HepG2 (cell line): ENCODE measurements around the gene FOCAD. TPM values are rescaled to one million over a fixed set of nuclear protein-coding genes. Genes with fewer than 3 reads are reported as not detected.
A peak's percentile ranks its signal among the peaks of the same experiment; 100 is the strongest.

Source experiments
- AKAP8 ChIP-seq: sonication (generic); formaldehyde crosslinking; IDR thresholded peaks from 2 replicates; pipeline ENCODE4 v1.5.1; 2020; ENCODE audit warnings: mild to moderate bottlenecking, missing genetic modification reagents
- BCL6 ChIP-seq: IDR thresholded peaks from 2 replicates; pipeline ENCODE4 v1.6.1; 2016; ENCODE audit warnings: missing genetic modification reagents, missing compliant biosample characterization
- CCDC6 ChIP-seq: sonication (generic); formaldehyde crosslinking; IDR thresholded peaks from 2 replicates; pipeline ENCODE4 v1.8.1; 2022; ENCODE audit warnings: mild to moderate bottlenecking, missing genetic modification reagents, moderate library complexity
- EHMT2 ChIP-seq: fragments of 200-600 bp; sonication (generic); IDR thresholded peaks from 2 replicates; pipeline ENCODE4 v1.7.0; 2017; ENCODE audit warnings: antibody characterized with exemption, low read depth, low read length, borderline replicate concordance
- ELF3 ChIP-seq: IDR thresholded peaks from 2 replicates; pipeline ENCODE4 v1.6.1; 2016; ENCODE audit warnings: missing genetic modification reagents, missing compliant biosample characterization
- FOXK1 ChIP-seq: sonication (generic); formaldehyde crosslinking; IDR thresholded peaks from 2 replicates; pipeline ENCODE4 v1.4.0; 2020; ENCODE audit warnings: low read depth, missing genetic modification reagents, borderline replicate concordance
- JUN ChIP-seq: sonication (generic); formaldehyde crosslinking; IDR thresholded peaks from 2 replicates; pipeline ENCODE4 v1.4.0; 2020; ENCODE audit warnings: mild to moderate bottlenecking, missing genetic modification reagents
- MXD4 ChIP-seq: IDR thresholded peaks from 2 replicates; pipeline ENCODE4 v1.6.1; 2016; ENCODE audit warnings: mild to moderate bottlenecking, missing biosample characterization, missing genetic modification reagents
- NFKB2 ChIP-seq: sonication (generic); formaldehyde crosslinking; IDR thresholded peaks from 2 replicates; pipeline ENCODE4 v1.4.0; 2020; ENCODE audit warnings: missing genetic modification reagents, borderline replicate concordance
- SMAD3 ChIP-seq: sonication (generic); formaldehyde crosslinking; IDR thresholded peaks from 2 replicates; pipeline ENCODE4 v1.4.0; 2020; ENCODE audit warnings: missing genetic modification reagents
- SMARCE1 ChIP-seq: fragments of 450-650 bp; IDR thresholded peaks from 2 replicates; pipeline ENCODE4 v1.6.1; 2017; ENCODE audit warnings: borderline replicate concordance
- SP2 ChIP-seq: sonication (generic); formaldehyde crosslinking; IDR thresholded peaks from 2 replicates; pipeline ENCODE4 v1.5.1; 2020; ENCODE audit warnings: mild to moderate bottlenecking, missing genetic modification reagents
- SUZ12 ChIP-seq: fragments of 150-350 bp; IDR thresholded peaks from 2 replicates; pipeline ENCODE4 v1.6.1; 2014; ENCODE audit warnings: low read depth, low read length
- ZIK1 ChIP-seq: sonication (generic); formaldehyde crosslinking; IDR thresholded peaks from 2 replicates; pipeline ENCODE4 v1.5.0; 2020; ENCODE audit warnings: mild to moderate bottlenecking, low read depth, missing genetic modification reagents, borderline replicate concordance
- ZNF121 ChIP-seq: sonication (generic); formaldehyde crosslinking; IDR thresholded peaks from 2 replicates; pipeline ENCODE4 v1.5.0; 2020; ENCODE audit warnings: mild to moderate bottlenecking, missing genetic modification reagents
- ZNF253 ChIP-seq: sonication (generic); formaldehyde crosslinking; IDR thresholded peaks from 2 replicates; pipeline ENCODE4 v1.8.0; 2022; ENCODE audit warnings: mild to moderate bottlenecking, missing genetic modification reagents, borderline replicate concordance
- ZNF441 ChIP-seq: sonication (generic); formaldehyde crosslinking; IDR thresholded peaks from 2 replicates; pipeline ENCODE4 v1.7.0; 2021; ENCODE audit warnings: missing genetic modification reagents, borderline replicate concordance
- ZNF605 ChIP-seq: sonication (generic); formaldehyde crosslinking; IDR thresholded peaks from 2 replicates; pipeline ENCODE4 v1.8.0; 2022; ENCODE audit warnings: mild to moderate bottlenecking, missing genetic modification reagents
- polyA plus RNA-seq, 8 experiments: library from polyadenylated mRNA; depleted of rRNA in 3 of 8; stranded (reverse) in 7 of 8; unstranded in 1 of 8; fragments of >200 nt; fragmentation: Illumina TruSeq in 4 of 8; extraction: Trizol in 4 of 8; gene quantifications; 2 replicates each; pipeline versions ENCODE4 v1.2.1 to v1.2.3, GENCODE V29; 2011 to 2016; ENCODE audit warnings: low read depth in 4 of 8, missing spikeins in 1 of 8, mixed read lengths in 1 of 8; ENCODE audit not compliant: insufficient read depth in 1 of 8
- total RNA-seq, 5 experiments: library from RNA; depleted of rRNA; stranded (reverse); fragments of >200 nt; fragmentation: Illumina TruSeq; extraction: Trizol; gene quantifications; 2 replicates each; pipeline ENCODE4 v1.2.3, GENCODE V29; 2016; ENCODE audit warnings: low read depth in 1 of 5
- TF ChIP-seq, protein P1 (sequence below): IDR thresholded peaks from 2 replicates; pipeline ENCODE4 v1.6.1; 2018; ENCODE audit warnings: missing genetic modification reagents
- TF ChIP-seq, protein P2 (sequence below): sonication (generic); formaldehyde crosslinking; IDR thresholded peaks from 2 replicates; pipeline ENCODE4 v1.4.0; 2020; ENCODE audit warnings: missing genetic modification reagents
- TF ChIP-seq, protein P3 (sequence below): sonication (generic); formaldehyde crosslinking; IDR thresholded peaks from 2 replicates; pipeline ENCODE4 v1.4.0; 2020; ENCODE audit warnings: mild to moderate bottlenecking, missing genetic modification reagents
- TF ChIP-seq, protein P4 (sequence below): sonication (generic); formaldehyde crosslinking; IDR thresholded peaks from 2 replicates; pipeline ENCODE4 v1.5.0; 2020; ENCODE audit warnings: mild to moderate bottlenecking, missing genetic modification reagents

Gene FOCAD
- total and polyA plus RNA-seq, 2 of the 13 experiments (the other 11 are each of a cell fraction or from before 2014, with no cell fraction given) = 18.0 to 31.1 TPM

DNA sequence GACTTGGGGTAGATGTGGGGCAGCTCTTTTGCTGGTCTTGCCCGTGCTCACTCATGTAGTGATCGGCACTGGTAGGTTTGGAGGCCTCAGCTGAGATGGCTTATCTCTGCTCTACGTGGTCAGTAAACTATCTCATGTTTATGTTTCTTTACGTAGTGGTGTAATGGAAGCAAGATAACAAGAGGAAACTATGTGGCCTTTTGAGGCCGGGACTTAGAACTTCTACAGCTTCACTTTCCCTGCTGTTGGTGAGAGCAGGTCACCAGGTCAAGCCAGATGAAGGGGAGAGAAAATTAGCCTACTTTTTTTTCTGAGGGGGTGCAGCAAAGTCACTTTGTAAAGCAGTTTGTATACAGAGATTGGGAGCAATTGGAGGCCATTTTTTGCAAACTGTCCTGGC is 8.5 kb downstream of the FOCAD start (continued):
- TF ChIP-seq ZNF121 (CRISPR knock-in tag) (no peak; the same call in 1 of the 2 replicates), FOXK1 (CRISPR knock-in tag) (peak; percentile 69; the same call in 1 of the 2 replicates), EHMT2 (peak; percentile 56; the same call in 1 of the 2 replicates), SMAD3 (no peak), ELF3 (CRISPR knock-in tag) (peak; percentile 68; the same call in 1 of the 2 replicates), CCDC6 (peak; percentile 73; the same call in 1 of the 2 replicates), SUZ12 (no peak), NFKB2 (no peak), ZIK1 (CRISPR knock-in tag) (no peak), SP2 (CRISPR knock-in tag) (no peak), ZNF253 (no peak), AKAP8 (CRISPR knock-in tag) (no peak), JUN (CRISPR knock-in tag) (no peak), BCL6 (CRISPR knock-in tag) (peak; percentile 68), MXD4 (no peak), SMARCE1 (no peak), ZNF605 (CRISPR knock-in tag) (no peak), ZNF441 (no peak)
- TF ChIP-seq, protein P1, sequence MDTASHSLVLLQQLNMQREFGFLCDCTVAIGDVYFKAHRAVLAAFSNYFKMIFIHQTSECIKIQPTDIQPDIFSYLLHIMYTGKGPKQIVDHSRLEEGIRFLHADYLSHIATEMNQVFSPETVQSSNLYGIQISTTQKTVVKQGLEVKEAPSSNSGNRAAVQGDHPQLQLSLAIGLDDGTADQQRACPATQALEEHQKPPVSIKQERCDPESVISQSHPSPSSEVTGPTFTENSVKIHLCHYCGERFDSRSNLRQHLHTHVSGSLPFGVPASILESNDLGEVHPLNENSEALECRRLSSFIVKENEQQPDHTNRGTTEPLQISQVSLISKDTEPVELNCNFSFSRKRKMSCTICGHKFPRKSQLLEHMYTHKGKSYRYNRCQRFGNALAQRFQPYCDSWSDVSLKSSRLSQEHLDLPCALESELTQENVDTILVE (CRISPR knock-in tag) = no peak
- TF ChIP-seq, protein P2, sequence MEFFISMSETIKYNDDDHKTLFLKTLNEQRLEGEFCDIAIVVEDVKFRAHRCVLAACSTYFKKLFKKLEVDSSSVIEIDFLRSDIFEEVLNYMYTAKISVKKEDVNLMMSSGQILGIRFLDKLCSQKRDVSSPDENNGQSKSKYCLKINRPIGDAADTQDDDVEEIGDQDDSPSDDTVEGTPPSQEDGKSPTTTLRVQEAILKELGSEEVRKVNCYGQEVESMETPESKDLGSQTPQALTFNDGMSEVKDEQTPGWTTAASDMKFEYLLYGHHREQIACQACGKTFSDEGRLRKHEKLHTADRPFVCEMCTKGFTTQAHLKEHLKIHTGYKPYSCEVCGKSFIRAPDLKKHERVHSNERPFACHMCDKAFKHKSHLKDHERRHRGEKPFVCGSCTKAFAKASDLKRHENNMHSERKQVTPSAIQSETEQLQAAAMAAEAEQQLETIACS = no peak
- TF ChIP-seq, protein P3, sequence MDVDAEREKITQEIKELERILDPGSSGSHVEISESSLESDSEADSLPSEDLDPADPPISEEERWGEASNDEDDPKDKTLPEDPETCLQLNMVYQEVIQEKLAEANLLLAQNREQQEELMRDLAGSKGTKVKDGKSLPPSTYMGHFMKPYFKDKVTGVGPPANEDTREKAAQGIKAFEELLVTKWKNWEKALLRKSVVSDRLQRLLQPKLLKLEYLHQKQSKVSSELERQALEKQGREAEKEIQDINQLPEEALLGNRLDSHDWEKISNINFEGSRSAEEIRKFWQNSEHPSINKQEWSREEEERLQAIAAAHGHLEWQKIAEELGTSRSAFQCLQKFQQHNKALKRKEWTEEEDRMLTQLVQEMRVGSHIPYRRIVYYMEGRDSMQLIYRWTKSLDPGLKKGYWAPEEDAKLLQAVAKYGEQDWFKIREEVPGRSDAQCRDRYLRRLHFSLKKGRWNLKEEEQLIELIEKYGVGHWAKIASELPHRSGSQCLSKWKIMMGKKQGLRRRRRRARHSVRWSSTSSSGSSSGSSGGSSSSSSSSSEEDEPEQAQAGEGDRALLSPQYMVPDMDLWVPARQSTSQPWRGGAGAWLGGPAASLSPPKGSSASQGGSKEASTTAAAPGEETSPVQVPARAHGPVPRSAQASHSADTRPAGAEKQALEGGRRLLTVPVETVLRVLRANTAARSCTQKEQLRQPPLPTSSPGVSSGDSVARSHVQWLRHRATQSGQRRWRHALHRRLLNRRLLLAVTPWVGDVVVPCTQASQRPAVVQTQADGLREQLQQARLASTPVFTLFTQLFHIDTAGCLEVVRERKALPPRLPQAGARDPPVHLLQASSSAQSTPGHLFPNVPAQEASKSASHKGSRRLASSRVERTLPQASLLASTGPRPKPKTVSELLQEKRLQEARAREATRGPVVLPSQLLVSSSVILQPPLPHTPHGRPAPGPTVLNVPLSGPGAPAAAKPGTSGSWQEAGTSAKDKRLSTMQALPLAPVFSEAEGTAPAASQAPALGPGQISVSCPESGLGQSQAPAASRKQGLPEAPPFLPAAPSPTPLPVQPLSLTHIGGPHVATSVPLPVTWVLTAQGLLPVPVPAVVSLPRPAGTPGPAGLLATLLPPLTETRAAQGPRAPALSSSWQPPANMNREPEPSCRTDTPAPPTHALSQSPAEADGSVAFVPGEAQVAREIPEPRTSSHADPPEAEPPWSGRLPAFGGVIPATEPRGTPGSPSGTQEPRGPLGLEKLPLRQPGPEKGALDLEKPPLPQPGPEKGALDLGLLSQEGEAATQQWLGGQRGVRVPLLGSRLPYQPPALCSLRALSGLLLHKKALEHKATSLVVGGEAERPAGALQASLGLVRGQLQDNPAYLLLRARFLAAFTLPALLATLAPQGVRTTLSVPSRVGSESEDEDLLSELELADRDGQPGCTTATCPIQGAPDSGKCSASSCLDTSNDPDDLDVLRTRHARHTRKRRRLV (CRISPR knock-in tag) = no peak
- TF ChIP-seq, protein P4, sequence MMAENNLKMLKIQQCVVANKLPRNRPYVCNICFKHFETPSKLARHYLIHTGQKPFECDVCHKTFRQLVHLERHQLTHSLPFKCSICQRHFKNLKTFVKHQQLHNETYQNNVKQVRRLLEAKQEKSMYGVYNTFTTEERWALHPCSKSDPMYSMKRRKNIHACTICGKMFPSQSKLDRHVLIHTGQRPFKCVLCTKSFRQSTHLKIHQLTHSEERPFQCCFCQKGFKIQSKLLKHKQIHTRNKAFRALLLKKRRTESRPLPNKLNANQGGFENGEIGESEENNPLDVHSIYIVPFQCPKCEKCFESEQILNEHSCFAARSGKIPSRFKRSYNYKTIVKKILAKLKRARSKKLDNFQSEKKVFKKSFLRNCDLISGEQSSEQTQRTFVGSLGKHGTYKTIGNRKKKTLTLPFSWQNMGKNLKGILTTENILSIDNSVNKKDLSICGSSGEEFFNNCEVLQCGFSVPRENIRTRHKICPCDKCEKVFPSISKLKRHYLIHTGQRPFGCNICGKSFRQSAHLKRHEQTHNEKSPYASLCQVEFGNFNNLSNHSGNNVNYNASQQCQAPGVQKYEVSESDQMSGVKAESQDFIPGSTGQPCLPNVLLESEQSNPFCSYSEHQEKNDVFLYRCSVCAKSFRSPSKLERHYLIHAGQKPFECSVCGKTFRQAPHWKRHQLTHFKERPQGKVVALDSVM (CRISPR knock-in tag) = no peak
